Raji (cell line): ENCODE measurements around the gene ZNF35.

ENCODE experiments used
- POLR2A ChIP-seq: IDR thresholded peaks from 2 replicates; pipeline ENCODE4 v1.6.1; 2011; ENCODE audit warnings: low read depth, low read length, control low read depth; ENCODE audit not compliant: insufficient read depth

Gene ZNF35

GRCh38 chr3:44678480-44679116 lies 30.1 kb downstream of the ZNF35 start:
- TF ChIP-seq POLR2A, result no peak

- TF ChIP-seq POLR2A, result no peak
Observed at GRCh38 chr3:44680921-44681455, 32.5 kb downstream of the ZNF35 start.

- TF ChIP-seq POLR2A, result no peak
Observed at GRCh38 chr3:44682182-44682896, 33.8 kb downstream of the ZNF35 start.

GRCh38 chr3:44685128-44685800 lies 36.7 kb downstream of the ZNF35 start:
- TF ChIP-seq POLR2A, result no peak

- no peak for TF ChIP-seq POLR2A
Observed at GRCh38 chr3:44687898-44688297, 39.4 kb downstream of the ZNF35 start.
